SU-DHL-6 (cell line): ENCODE measurements around the gene POLR2F.

Experiments used
- H2AFZ ChIP-seq: fragments of 200-600 bp; sonication (generic); 2 replicates; pipeline ENCODE4 v1.6.1; 2014; ENCODE audit warnings: low read depth, mild to moderate bottlenecking, moderate library complexity, mixed read lengths, antibody characterized with exemption, low read length; ENCODE audit not compliant: severe bottlenecking
- H3F3A ChIP-seq: fragments of 200-600 bp; shearing (Covaris generic); 2 replicates; pipeline ENCODE4 v1.6.0; 2016; ENCODE audit warnings: antibody characterized with exemption, mild to moderate bottlenecking; ENCODE audit not compliant: insufficient read depth
- H3K27ac ChIP-seq: fragments of 200-600 bp; sonication (generic); 2 replicates; pipeline ENCODE4 v1.5.1; 2016; ENCODE audit warnings: low read depth, mild to moderate bottlenecking, low read length, moderate library complexity, mixed read lengths
- H3K27me3 ChIP-seq: fragments of 200-600 bp; sonication (generic), shearing (Covaris generic); 2 replicates; pipeline ENCODE4 v1.6.0; 2014; ENCODE audit warnings: mild to moderate bottlenecking, low read length
- H3K36me3 ChIP-seq: fragments of 200-600 bp; sonication (generic); 2 replicates; pipeline ENCODE4 v1.6.1; 2014; ENCODE audit warnings: mild to moderate bottlenecking, low read length, mixed read lengths
- H3K4me2 ChIP-seq: fragments of 300-600, 200-600 bp; shearing (Covaris generic), sonication (generic); 2 replicates; pipeline ENCODE4 v1.6.0; 2014; ENCODE audit warnings: low read length, low read depth, mild to moderate bottlenecking; ENCODE audit not compliant: poor library complexity, severe bottlenecking
- H3K4me3 ChIP-seq: fragments of 200-600 bp; sonication (generic); 2 replicates; pipeline ENCODE4 v1.5.1; 2014; ENCODE audit warnings: antibody characterized with exemption, low read length, mild to moderate bottlenecking, mixed read lengths; ENCODE audit not compliant: insufficient read depth, poor library complexity, severe bottlenecking
- H3K79me2 ChIP-seq: fragments of 200-600 bp; sonication (generic); 2 replicates; pipeline ENCODE4 v1.6.1; 2014; ENCODE audit warnings: mild to moderate bottlenecking, low read length, moderate library complexity; ENCODE audit not compliant: insufficient read depth
- H3K9ac ChIP-seq: fragments of 200-600 bp; sonication (generic); 2 replicates; pipeline ENCODE4 v1.7.0; 2014; ENCODE audit warnings: mild to moderate bottlenecking, low read length
- H3K9me2 ChIP-seq: fragments of 200-600 bp; sonication (generic); replicated peaks from 2 replicates; pipeline ENCODE4 v1.6.1; 2014; ENCODE audit warnings: low read length; ENCODE audit not compliant: insufficient read depth
- H3K9me3 ChIP-seq: fragments of 200-600 bp; sonication (generic); 2 replicates; pipeline ENCODE4 v1.6.1; 2014; ENCODE audit warnings: low read length, mixed read lengths; ENCODE audit not compliant: insufficient read depth
- H4K20me1 ChIP-seq: fragments of 200-600 bp; sonication (generic); 2 replicates; pipeline ENCODE4 v1.6.1; 2014; ENCODE audit warnings: low read depth, mild to moderate bottlenecking, antibody characterized with exemption, low read length, moderate library complexity, mixed read lengths
- EZH2phosphoT487 ChIP-seq: fragments of 200-600 bp; sonication (generic), shearing (Covaris generic); conservative IDR thresholded peaks from 2 replicates; pipeline ENCODE4 v1.6.1; 2018; ENCODE audit warnings: mild to moderate bottlenecking, antibody characterized with exemption, low read length, moderate library complexity, mixed read lengths
- TF ChIP-seq, protein P1 (sequence below): fragments of 200-600 bp; sonication (generic); IDR thresholded peaks from one replicate; pipeline ENCODE4 v1.5.1; 2017; ENCODE audit warnings: antibody characterized with exemption, mild to moderate bottlenecking, low read length, moderate library complexity; ENCODE audit not compliant: insufficient read depth, poor library complexity, severe bottlenecking

Gene POLR2F

DNA sequence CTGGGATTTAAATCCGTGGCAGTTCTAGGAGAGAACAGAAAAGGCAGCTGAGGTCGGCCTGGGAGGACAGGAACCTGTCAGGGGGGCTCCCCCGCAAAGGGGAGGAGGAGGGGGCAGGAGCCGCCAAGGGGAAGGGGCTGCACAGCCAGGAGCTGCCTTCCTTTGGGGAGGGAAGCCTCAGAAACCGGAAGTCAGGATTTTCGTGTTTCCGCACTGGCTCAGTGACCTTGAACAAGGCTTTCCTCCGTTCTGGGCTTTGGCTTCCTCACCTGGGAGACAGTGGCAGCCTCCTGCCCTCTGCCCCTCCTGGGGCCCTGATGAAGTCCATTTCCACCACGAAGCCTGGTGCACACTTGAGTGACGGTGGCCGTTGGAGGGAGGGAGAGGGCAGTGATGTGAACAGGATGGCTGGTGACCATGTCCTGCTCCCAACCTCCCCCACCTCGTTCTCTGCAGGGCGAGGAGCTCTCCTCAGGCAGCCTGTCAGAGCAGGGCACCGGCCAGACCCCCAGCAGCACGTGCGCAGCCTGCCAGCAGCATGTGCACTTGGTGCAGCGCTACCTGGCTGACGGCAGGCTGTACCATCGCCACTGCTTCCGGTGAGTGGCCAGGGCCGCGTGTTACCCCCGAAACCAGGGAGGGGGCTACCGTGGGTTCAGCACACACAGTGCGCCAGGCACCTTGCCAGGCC lies 34.8 kb upstream of the POLR2F start:
- Histone ChIP-seq H3K79me2 (no peaks in the 10 kb centered on the region), H3K4me3 (no peak overlapping the region), H4K20me1 (no peaks in the 10 kb centered on the region), H3K4me2 (no peak overlapping the region), H3F3A (no peaks in the 10 kb centered on the region), H3K9ac (no peak overlapping the region), H3K9me3 (no peaks in the 10 kb centered on the region), H3K9me2 (no peaks in the 10 kb centered on the region), H3K36me3 (no peaks in the 10 kb centered on the region), H3K27me3 (no peaks in the 10 kb centered on the region), H3K27ac (no peak overlapping the region), H2AFZ (no peak overlapping the region)
- TF ChIP-seq, protein P1, sequence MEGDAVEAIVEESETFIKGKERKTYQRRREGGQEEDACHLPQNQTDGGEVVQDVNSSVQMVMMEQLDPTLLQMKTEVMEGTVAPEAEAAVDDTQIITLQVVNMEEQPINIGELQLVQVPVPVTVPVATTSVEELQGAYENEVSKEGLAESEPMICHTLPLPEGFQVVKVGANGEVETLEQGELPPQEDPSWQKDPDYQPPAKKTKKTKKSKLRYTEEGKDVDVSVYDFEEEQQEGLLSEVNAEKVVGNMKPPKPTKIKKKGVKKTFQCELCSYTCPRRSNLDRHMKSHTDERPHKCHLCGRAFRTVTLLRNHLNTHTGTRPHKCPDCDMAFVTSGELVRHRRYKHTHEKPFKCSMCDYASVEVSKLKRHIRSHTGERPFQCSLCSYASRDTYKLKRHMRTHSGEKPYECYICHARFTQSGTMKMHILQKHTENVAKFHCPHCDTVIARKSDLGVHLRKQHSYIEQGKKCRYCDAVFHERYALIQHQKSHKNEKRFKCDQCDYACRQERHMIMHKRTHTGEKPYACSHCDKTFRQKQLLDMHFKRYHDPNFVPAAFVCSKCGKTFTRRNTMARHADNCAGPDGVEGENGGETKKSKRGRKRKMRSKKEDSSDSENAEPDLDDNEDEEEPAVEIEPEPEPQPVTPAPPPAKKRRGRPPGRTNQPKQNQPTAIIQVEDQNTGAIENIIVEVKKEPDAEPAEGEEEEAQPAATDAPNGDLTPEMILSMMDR, result no peak
- no peak for TF ChIP-seq EZH2phosphoT487

DNA sequence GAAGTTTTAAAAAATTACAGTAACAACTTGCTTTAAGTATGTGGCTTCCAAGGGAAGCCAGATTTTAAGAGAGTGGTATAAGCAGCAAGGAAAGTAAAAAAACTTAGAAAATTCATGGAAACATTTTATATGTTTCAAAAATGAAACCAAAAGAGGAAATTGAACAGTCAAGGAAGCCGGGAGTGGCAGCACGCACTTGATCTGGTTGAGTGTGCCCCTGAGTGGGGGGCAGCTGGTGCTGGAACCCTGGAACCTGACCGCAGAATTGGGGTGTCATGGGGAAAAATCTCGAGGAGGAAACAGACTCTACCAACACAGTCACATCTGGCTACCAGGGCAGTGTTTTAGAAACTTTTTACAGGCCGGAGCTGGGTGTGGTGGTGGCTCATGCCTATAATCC lies 33.4 kb upstream of the POLR2F start:
- no peaks in the 10 kb centered on the region for H3K9me3 ChIP-seq
- no peak overlapping the region for H3K4me3 ChIP-seq
- H2AFZ ChIP-seq, result no peak overlapping the region
- H4K20me1 ChIP-seq, result no peaks in the 10 kb centered on the region
- TF ChIP-seq, protein P1, result no peak
- no peak for TF ChIP-seq EZH2phosphoT487
- no peaks in the 10 kb centered on the region for H3K9me2 ChIP-seq
- H3K36me3 ChIP-seq, result no peaks in the 10 kb centered on the region
- no peak overlapping the region for H3K9ac ChIP-seq
- no peaks in the 10 kb centered on the region for H3K79me2 ChIP-seq
- no peak overlapping the region for H3K4me2 ChIP-seq
- H3F3A ChIP-seq, result no peaks in the 10 kb centered on the region
- no peaks in the 10 kb centered on the region for H3K27me3 ChIP-seq
- H3K27ac ChIP-seq, result no peak overlapping the region

DNA sequence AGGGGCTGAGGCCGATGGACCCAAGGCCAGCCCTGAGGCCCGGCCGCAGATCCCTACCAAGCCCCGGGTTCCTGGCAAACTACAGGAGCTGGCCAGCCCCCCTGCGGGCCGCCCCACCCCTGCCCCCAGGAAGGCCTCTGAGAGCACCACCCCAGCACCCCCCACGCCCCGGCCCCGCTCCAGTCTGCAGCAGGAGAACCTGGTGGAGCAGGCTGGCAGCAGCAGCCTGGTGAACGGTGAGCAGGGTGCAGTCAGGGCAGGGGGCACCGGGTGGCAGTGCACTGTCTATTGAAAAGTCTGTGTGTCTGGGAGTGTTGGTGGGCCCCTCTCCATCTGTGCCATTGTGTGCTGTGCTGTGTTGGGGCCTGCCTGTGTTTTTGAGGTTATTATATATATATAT lies 31.3 kb upstream of the POLR2F start:
- Histone ChIP-seq H3F3A (no peaks in the 10 kb centered on the region), H3K4me2 (no peak overlapping the region), H3K79me2 (no peaks in the 10 kb centered on the region), H3K9ac (no peak overlapping the region), H3K9me3 (no peaks in the 10 kb centered on the region), H3K27ac (no peak overlapping the region), H4K20me1 (no peaks in the 10 kb centered on the region), H3K9me2 (no peaks in the 10 kb centered on the region), H2AFZ (no peak overlapping the region), H3K27me3 (no peaks in the 10 kb centered on the region), H3K36me3 (no peaks in the 10 kb centered on the region), H3K4me3 (no peak overlapping the region)
- TF ChIP-seq, protein P1, result no peak
- TF ChIP-seq EZH2phosphoT487, result no peak

DNA sequence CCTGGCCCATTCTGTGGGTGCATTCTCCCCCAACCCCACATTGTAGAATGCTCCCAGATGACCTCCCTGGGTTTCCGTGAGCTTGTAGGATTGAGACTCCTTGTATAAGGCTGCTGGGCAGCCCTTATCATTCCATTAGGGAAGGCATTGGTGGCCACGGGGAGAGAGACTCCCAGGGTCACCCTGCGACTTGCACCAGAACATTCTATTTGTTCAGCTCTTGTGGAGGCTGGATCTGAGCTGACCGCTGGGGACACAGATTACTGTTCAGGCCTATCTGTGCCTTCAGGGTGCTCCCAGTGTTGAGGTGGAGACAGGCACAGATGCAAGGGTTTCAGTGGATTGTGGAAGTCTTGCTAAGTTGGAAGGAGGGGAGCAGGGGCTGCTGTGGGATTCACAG lies 29.6 kb upstream of the POLR2F start:
- Histone ChIP-seq H3K9me2 (no peaks in the 10 kb centered on the region), H4K20me1 (no peaks in the 10 kb centered on the region), H3K27me3 (no peaks in the 10 kb centered on the region), H3K4me3 (no peak overlapping the region), H3K27ac (no peak overlapping the region), H3K4me2 (no peak overlapping the region), H3K79me2 (no peaks in the 10 kb centered on the region), H3K36me3 (no peaks in the 10 kb centered on the region), H2AFZ (no peak overlapping the region), H3F3A (no peaks in the 10 kb centered on the region), H3K9me3 (no peaks in the 10 kb centered on the region), H3K9ac (no peak overlapping the region)
- TF ChIP-seq EZH2phosphoT487, result no peak
- TF ChIP-seq, protein P1, result no peak
